Measurements from ENCODE around the gene WDR33.

The WDR33 gene

DNA sequence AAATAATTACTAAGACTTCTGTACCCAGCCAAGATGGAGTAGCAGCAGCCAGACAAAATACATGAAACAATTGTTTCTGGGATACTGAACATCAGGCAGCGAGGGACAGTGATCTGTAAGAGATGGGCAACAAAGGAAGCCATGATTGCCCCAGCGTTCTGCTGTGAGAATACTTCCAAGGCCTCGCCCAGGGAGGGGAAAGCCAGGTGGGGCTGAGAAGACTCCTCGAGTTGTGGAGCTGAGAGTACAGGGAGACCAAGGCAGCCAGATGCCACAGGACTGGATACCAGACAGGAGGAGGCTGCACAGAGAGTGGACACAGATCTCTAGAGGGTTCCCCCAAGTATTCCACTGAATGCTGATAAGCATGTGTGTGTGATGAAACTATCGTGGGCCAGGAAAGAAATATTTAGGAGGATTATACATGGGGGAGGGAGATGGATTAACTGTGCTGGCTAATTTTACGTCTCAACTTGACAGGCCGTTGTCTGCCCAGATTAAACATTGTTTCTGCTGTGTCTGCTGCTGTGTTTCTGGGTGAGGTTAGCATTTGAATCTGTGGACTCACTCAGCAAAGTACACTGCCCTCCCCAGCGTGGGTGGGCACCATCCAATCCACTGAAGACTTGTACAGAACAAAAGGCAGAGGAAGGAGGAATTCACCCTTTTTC is 125.4 kb downstream of the WDR33 start:
- no peak for DNase-seq

DNA sequence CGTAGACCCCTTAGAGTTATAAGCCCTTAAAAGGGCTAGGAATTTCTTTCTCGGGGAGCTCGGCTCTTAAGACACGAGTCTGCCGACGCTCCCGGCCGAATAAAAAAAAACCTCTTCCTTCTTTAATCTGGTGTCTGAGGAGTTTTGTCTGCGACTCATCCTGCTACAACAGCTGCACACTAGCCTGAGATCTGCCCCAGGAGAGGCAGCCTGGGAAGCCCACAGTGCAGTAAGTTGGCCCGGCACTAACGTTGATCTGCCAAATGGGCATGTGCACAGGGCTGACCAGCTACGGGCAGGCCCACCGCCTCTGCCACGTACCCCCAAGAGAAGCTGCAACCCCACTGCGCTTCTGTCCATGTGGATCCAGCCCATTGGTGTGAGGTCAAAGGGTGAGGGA is 127.2 kb downstream of the WDR33 start:
- DNase-seq, result no peak

DNA sequence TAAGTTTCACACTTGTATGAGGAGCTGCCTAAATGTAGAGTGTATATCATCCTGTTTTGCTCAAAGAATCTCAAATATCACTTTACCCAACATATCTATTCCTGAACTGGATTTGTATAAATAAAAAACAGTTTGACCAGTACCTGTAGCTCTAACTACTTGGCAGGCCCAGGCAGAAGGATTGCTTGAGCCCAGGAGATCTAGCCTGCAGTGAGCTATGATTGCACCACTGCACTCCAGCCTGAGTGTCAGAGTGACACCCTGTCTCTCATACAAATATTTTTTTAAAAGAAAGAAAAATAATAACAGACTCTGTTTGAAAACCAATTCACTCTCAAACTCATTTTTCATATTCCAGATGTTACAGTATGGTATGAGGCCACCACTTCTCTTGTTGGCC is 127.9 kb downstream of the WDR33 start:
- no peak for DNase-seq

DNA sequence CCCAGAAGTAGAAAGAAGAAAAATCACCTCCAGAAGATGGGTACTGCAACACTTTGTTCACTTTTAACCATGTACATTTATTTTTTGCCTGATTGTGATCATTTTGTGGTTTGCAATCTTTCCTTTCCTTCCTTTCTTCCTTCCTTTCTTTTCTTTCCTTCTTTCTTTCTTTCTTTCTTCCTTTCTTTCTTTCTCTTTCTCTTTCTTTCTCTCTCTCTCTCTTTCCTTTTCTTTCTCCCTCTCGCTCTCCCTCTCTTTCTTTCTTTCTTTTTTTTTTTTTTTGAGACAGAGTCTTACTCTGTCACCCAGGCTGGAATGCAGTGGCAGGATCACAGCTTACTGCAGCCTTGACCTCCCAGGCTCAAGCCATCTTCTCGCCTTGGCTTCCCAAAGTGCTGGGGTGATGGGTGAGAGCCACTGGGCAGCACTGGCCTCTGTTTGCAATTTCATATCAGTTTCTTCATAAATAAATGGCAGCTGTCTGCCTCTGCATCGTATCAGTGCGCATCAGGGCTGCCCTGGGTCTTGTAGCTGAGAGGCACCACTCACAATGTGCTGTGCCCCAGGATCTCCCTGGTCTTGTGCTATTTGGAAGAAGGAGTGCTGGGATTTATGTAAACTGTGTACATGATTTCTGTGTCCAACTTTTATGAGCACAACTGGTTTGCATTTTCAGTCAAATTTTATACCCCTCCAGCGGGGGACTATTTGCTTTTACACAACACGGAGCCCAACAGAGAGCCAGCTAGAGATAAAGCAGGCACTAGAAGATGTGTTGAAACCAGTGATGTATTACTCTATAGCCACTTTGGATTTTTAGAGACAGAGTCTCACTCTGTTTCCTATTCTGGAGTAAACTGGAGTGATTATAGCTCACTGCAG is 128.8 kb downstream of the WDR33 start:
- no peak for DNase-seq

DNA sequence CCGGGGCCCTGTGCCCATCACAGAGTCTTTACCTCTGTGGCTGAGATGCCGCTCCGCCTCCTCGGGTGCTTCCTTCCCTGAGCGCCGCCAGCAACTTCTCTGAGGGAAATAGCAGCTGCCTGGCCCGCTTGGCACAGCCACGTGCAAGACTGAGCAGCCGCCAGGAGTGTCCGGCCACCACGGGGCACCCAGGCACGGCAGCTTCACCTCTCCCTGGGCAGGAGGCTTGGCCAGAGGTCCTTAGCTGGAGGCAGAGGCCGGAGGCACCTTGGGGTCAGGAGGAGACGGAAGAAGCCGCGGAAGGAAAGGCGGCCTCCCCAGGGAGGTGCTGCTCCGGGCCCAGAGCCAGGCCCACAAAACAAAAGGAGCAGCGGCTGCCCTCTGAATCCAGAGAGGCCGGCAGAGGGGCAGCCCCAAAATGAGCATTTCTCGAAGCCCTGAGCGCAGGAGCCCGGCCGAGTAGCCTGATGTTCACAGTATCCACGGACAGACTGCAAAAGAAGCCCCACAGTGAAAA is 129.6 kb downstream of the WDR33 start:
- DNase-seq, result no peak

DNA sequence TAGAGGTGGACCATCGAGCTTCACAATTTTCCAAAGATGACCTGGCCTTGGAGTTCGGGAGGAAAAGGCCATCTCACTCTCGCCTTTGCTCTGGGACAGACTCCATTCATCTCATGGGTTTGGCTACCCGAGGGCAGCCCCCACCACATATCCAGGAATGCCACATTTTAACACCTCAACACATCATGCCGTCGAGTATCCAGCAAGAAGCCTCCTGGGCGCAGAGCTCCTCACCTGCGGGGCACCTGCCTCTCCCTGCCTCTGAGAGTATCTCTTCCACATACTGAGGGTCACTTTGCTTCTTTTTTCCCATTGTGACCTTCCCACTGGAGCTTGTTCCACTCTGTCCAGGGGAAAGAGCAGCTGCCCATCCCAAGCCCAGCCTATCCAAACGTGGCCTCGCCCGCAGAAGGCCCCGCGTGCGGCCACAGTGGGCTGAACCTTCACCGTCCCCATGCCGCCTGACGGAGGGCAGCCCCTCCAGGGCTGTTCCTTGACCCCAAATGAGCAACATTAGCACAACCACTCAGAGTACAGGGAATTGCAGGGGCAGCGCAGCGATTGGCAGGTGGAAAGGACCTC is 130.2 kb downstream of the WDR33 start:
- no peak for DNase-seq

DNA sequence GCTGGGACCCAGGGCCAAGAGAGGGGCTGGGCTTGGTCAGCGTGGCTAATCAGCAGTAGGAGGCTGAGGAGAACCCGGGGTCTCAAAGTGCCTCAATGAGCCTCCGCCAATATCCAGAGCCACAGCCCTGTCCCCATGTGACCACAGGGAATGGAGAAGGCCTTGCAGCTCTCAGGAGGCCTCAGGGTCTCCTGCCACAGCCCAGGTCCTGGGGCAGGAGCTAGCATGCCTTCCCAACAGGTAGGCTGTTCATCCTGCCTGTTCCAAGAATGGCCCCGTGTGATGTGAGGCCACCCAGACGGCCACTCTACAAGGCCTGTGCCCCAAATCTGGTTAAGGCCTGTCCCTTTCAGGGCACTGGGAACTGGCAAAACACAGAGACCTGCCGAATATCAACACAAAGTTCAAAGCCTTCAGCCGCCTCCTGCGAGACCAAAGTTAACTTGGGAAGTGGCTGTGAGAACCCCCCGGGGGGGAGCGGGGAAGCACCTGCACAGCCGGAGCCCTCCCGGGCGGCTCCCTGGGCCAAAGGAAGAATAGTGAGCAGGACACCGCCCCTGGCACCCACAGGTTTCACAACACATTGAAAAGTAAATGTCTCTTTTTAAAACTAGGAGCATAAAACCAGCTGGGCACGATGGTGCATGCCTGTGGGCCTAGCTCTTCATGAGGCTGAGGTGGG is 131.2 kb downstream of the WDR33 start:
- no peak for DNase-seq

DNA sequence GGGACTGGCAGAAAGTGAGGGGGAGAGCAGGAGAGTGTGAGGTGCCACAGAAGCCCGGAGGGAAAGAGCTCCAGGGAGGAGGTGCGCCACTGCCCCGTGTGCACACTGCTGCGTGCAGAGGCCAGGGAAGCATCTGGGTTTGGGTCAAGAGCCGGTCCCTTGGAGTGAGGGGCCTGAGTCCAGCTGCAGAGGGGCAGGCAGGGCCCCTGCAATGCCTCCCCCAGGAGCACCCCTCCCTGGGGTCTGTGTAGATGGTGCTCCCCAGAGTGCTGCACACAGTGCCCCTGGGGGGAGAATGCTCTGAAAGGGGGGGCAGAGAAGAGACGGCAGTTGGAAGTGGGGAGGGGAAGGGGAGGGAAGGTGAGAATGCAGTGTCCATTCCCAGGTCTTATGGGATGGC is 132.0 kb downstream of the WDR33 start:
- DNase-seq, result no peak

DNA sequence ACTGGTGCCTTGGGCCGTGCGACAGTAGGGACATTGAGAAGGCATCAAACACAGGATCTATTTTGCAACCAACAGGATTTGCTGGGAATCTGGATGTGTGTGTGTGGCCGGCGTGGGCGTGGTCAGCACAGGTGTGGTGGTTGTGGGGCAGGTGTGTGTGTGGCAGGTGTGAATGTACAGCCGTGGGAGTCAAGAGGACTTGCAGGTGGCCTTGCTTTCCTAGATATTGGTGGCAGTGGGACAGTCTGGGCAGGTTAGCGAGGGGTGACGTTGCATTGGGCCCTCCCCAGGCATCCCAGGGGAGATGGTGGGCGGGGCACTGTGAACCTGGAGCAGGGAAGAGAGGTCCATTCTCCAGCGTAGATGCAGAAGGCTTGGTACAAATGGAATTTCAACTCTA is 132.4 kb downstream of the WDR33 start:
- DNase-seq, result no peak

DNA sequence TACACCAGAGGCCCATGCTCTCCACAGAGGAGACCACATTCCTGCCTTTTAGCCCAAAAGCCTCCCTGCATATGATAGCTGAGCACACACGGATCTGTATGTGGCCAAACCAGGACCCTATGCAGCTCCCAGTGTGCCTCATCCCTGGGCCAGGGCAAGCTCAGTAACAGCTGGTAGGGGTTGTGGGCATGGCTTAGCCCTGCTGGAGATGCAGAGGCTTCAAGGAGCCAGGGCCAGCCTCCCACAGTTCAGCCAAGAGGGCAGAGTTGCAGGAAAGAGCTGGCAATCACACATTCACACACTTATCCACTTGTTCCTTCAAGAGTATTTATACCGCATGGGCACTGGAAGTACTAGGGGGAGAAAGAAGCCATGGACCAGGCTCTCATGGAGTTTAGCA is 134.1 kb downstream of the WDR33 start:
- DNase-seq, result no peak

DNA sequence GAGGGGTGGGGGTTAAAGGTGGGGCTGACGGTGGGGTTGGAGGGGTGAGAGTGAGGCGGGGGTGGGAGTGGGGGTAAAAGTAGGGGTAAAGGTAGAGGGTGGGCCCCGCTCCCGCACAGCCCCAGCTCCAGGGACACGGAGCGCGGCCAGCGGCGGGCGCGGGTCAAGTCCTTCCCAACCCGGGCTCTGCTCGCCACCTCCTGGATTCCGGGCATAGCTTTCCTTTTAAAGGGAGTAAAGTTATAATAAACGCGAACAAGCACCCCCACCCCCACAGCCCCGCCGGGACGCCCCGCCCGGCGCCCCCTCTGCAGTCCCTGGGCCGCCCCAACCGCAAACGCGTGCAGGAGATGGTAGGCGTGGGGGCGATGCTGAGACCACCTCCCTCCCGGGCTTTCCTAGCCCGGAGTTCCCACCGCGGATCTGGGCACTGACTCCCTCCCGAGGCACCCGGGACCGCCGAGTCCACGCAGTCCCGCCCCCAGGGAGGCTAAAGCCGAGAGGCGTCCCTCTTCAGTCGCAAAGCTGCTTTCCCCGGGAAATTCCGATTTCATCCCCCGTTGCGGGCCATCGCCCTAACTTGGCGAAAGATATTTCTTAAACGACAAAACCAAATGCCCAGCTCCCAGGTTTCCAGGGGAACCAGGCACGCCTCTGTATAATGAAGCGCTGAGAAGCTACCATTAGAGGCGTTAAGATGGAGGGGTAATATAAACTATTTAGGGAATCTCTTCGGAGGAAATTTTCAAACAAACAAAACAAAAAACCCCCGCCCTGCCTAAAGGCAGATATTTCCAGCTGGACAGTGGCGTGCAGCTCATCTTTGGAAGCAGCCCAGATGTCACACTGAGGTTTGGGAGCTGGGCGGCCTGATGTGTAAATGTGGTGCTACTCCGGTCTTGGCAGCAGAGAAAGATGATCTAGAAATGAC is 135.4 kb downstream of the WDR33 start, which contains the start of gene LIMS2:
Gene LIMS2 (minus strand): TSS at position 200 of the 931 bp plus-strand sequence. CDS start 506 bp downstream, outside the sequence.
- no peak for DNase-seq

DNA sequence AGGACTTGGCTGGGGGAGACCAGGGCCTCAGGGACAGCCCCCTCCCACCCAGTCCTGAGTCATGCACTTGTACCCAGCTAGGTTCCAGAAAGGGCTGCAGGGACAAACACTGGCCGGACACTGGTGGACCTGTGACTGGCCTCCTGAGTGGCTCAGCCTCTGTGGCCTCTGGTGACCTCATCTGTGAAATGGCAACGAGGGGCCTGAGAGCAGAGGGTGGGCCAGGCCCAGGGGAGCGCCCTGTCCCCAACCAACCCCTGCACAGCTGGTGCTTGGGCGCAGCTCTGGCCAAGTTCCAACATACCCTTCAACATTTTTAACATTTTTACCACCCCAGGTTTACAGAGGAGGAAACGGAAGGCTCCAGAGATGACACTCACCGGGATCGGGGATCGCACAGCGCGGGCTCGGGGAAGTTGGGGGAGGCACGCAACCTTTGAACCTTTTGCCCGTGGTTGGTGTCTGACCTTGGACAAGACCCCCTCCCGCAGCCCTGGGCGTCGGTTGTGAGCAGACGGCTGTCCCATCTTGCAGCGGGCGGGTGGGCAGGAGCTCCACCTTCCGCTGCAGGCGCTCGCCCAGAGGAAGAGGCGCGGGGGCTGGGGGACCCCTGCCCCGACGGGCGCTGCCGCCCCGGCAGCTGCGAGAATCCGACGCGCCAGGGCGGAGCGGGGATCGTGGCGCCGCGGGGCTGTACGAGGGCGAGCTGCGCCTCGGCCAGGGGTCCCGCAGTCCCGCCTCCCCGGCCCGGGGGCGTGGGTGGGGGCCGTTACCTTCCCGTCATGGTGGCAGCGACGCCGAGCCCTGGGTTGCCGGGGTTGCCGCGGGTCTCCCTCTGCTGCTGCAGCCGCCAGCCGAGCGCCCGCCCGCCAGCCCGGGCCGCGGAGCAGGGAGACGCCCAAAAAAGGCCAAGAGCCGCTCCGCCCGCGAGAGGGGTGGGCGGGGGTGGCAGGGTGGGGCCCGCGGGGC is 136.4 kb downstream of the WDR33 start:
- no peak for DNase-seq

DNA sequence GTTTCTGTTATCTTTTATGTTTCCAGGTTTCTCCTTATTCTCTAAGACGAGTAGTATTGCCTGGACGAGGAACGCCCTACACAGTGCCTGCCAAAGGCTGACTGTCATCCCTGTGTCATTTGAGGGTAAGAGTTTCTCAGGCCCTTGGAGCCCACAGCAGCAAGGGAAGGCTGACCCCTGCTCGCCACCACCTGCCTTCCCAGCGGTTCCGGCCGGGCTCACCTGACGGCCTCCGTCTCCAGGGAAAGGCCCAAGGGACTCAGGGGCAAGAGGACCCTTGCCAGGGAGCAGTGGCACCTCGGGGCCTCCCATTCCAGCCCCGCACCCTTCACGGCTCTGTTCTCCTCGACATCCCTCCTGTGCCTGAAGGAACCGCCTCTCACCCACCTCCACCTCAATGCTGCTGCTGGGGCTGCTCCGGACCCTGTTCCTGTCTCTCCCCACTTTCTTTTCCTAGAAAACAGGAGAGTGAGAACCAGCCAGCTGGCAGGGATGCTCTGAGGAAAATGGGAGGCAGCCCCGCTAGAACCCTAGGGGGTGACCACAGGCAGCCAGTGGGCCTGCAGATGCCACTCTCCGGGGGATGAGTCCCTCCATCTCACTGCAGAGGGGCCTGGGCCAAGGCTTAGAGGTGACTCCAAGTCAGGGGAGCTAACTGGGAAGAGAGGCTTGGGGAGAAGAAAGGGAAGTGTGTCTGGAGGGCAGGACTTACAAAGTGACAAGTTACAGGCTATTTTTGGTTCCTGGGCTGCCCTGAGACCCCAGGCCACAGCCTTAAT is 137.5 kb downstream of the WDR33 start:
- no peak for DNase-seq

DNA sequence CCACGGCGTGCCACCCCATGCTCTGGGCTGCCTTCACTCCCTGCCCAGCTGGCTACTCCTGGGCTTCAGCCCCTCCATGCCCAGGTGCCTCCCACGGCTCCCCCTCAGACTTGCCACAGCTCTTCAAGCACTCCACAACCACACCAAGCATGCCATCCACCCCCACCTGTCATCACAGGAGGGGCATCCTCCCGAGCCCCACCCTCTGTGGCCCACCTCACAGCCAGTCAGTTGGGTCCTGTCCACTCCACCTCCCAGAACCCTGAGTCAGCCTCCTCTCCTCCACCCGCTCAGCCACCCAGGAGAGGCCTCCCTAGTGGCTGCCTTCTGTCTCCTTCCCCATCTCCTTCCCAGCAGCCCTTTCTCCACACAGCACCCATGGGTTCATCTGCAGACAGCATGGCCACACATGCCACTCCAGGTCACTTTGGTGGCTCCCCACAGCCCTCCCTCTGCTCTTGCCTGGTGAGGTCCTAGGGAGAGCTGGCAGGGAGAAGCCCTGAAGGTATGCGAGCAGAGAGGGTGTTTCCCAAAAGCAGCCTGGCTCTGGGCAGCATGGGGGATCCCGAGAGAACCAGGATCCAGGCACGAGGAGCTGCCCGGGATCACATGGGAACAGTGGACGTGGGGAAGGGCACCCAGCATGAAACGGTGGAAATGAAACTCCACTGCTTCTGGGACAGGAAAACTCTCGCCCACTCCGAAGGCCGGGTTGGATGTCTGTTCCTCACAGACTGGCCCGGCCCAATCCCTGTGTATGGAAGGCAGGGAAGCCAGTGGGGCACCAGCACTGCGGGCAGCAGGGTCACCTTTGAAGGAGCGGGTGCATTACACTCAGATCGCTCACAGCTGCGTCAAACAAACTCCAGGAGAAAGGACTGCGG is 138.4 kb downstream of the WDR33 start:
- no peak for DNase-seq

DNA sequence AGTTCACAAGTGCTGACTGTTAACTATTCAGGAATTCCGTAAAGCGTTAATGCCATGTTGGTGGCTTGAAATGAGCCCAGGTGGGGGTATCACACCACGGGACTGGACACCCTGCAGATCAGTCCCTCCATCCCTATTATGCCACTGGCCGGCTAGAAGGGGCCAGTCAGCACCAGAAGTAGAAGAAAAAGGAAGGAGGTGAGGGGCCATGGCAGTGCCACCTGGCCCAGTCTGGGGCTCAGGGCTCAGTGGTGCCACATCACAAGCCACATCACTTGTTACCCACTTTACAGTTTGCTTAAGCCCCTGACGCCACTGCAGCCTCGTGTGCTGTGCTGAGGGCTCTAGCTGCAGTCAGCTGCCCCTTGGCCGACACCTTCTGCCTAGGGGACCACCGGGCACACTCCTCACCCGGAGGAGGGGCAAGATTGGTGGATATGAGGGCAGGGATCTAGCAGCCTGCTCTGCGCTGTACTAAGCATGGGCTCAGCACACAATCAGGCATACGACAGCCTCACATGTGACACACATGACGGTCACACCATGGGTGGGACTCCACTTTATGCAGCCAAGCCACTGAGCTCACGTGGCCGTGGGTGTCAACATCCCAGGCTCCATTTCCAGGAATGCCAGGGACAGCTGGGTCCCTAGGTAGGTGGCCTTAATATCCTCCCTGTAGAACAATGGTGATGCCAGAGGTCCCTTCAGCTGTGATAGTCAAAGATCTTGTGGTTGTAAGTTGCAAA is 139.2 kb downstream of the WDR33 start:
- no peak for DNase-seq

DNA sequence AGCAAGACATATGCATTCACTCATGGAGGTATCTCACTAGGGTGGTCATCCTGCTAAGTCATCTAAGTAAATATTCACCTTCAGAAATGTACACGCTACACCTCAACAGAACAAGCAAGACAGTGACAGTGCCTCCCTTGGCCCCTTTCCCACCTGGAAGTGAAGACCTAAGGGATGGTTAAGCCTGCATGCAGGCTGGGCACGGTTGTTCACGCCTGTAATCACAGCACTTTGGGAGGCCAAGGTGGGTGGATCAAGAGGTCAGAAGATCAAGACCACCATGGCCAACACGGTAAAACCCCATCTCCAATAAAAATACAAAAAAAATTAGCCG is 140.0 kb downstream of the WDR33 start:
- no peak for DNase-seq

DNA sequence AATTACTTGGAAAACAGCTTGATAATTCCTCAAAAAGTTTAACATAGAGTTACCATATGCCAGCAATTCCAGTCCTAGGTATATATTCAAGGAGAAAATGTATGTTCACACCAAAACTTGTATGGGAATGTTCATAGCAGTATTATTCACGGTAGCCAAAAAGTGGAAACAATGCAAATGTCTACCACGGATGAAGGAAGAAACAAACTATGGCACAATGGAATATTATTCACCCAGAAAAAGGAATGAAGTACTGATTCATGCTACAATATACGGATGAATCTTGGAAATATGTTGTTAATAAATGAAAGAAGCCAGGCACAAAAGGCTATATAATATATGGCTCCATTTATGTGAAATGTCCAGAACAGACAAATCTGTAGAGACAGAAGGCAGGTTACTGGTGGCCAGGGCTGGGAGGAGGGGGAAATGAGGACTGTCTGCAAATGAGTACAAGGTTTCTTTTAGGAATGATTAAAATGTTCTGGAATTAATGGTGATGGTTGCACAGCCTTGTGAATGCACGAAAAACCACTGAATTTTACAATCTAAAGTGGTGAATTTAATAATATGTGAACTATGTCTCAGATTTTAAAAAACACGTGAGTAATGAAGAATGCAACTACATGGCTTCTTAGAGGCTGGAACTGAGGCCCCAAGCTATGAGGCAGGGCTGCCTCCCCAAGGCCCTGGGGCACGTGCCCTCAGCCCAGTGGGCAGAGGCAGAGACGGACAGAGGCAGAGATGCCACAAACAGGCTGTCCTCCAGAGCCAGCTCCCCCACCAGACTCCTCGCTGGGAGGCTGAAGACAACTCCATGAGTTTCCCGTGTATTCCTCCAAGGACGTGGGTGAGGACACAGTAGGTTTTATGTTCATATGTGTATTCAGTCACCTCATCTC is 140.7 kb downstream of the WDR33 start:
- DNase-seq, result no peak

Measured in kidney glomerular epithelial cell (primary cell).